Thymus (tissue), 11 donors: ENCODE data around the gene DDR1. TPM values are rescaled to one million over a fixed set of nuclear protein-coding genes. Genes with fewer than 3 reads are reported as not detected.

Source experiments
- DNase-seq, 9 donors: peaks; one replicate each; pipeline ENCODE4 v3.0.0-alpha.2; 2013; ENCODE audit warnings: low spot score in 9 of 9, low read depth in 6 of 9, missing footprints in 1 of 9
- H3K27ac ChIP-seq, 2 donors: one replicate each; pipeline ENCODE4 v1.5.1; 2013; ENCODE audit warnings: control low read depth in 1 of 2, low read depth in 1 of 2, low read length in 1 of 2, mild to moderate bottlenecking in 1 of 2, moderate library complexity in 1 of 2
- H3K27me3 ChIP-seq, 2 donors: one replicate each; pipeline ENCODE4 v1.5.1; 2013; ENCODE audit warnings: low read length in 1 of 2; ENCODE audit not compliant: control insufficient read depth in 2 of 2, insufficient read depth in 1 of 2
- H3K36me3 ChIP-seq, 2 donors: one replicate each; pipeline ENCODE4 v1.5.1; 2013; ENCODE audit warnings: low read length in 1 of 2, mild to moderate bottlenecking in 1 of 2, moderate library complexity in 1 of 2; ENCODE audit not compliant: control insufficient read depth in 2 of 2, insufficient read depth in 2 of 2
- H3K4me1 ChIP-seq, 2 donors: one replicate each; pipeline ENCODE4 v1.5.1; 2013; ENCODE audit warnings: low read length in 2 of 2; ENCODE audit not compliant: control insufficient read depth in 2 of 2, insufficient read depth in 2 of 2
- H3K4me3 ChIP-seq, 2 donors: one replicate each; pipeline ENCODE4 v1.5.1; 2013; ENCODE audit warnings: low read length in 2 of 2, control low read depth in 1 of 2, mild to moderate bottlenecking in 1 of 2
- H3K9me3 ChIP-seq, 2 donors: one replicate each; pipeline ENCODE4 v1.5.1; 2013; ENCODE audit warnings: low read length in 1 of 2, mild to moderate bottlenecking in 1 of 2; ENCODE audit not compliant: control insufficient read depth in 2 of 2, insufficient read depth in 1 of 2
- WGBS: extraction: QIAGEN DNeasy Blood & Tissue Kit; methylation state at CpG from one replicate; pipeline ENCODE4 v1.1.7; 2013; 5-methylcytosine and 5-hydroxymethylcytosine counted together
- polyA plus RNA-seq: library from polyadenylated mRNA; stranded (reverse); fragments of 200-250 nt; gene quantifications from one replicate; pipeline ENCODE4 v1.2.3, GENCODE V29; 2013
- total RNA-seq: library from RNA; stranded (reverse); fragments of 120-200 nt; gene quantifications from one replicate; pipeline ENCODE4 v1.2.4, GENCODE V29; 2013
- donor health status: healthy.

The DDR1 gene
- total and polyA plus RNA-seq, 2 donors, result 39.6 to 65.9 TPM

DNA sequence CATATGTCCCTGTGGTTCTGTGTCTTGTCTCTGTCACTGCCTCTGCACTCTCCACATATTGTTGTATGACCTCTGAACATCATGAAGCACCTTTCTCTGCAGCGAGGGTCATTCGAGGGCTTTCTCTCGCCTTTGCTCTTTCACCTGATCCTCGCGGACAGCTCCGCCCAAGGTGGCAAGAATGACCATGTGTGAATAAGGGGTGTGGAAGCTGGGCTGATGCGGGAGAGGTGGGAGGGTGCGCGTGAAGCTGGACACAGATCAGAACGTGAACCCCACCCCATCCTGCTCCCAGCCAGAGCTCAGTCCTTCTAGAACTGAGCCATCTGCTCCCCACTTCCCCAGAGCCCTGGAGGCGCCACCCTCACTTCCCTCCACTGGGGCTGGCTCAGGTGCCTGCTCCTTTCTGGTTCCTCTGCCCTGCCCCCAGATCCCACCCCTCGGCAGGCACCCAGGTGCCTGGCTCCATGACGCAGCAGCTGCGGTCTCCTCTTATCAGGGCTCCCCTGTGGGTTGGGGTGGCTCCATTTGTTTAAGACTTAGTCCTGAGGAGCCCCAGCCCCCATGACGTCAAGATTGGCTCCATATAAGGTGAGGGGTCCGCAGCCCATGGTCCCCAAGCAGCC lies 56.2 kb downstream of the DDR1 start, which contains the start of gene MUCL3:
MUCL3 (plus strand) TSS at position 613 of the 626 bp plus-strand sequence. CDS start 27 bp downstream, outside the sequence.
- Histone ChIP-seq H3K27ac (no peak within 1 kb of the TSS), H3K4me3 (no peak within 1 kb of the TSS), H3K9me3 (peaks cover 0 to 13% of the 10 kb centered on the region in 2 donors), H3K4me1 (no peaks in the 10 kb centered on the region), H3K27me3 (peaks cover 0 to 50% of the 10 kb centered on the region in 2 donors), H3K36me3 (no peaks in the 10 kb centered on the region)
- 75% methylated on average over 16 of the region's 16 CpGs for WGBS
- DNase-seq, result no peak

DNA sequence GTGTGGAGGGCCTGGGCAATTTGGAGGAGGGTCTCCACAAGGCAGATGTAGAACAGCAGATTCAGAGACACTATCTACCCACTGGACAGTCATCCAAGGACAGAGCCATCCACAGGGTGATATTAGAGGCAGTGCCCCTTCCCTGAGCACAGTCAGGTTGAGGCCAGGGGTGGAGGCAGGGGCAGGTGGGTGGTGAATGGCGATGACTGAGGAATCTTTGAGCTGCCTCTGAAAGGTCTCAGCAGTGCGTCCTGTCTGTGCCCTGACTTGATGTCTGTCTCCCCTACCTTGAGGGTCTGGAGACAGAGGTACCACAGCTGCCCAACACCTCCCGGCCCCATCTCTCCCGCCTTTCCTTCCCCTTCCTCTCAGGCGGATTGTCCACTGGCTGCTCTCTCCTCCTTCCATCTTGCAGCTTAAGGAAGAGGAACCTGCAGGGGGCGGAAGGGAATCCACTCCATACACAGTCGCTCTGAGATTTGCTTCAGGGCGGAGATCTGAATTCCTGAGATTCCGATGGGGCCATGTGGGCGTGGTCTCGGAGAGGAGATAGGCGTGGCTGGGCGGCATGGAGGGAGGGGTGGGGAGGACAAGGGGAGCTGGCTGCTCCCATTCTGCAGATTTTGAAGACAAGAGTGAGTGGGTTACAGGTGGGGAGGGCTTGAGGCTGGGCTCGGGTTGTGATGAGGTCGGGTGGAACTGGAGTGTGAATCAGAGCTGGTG lies 58.2 kb downstream of the DDR1 start:
- Histone ChIP-seq H3K9me3 (peaks cover 0 to 13% of the 10 kb centered on the region in 2 donors), H3K4me1 (no peaks in the 10 kb centered on the region), H3K4me3 (no peak overlapping the region), H3K27ac (no peak overlapping the region), H3K36me3 (no peaks in the 10 kb centered on the region), H3K27me3 (peaks cover 0 to 43% of the 10 kb centered on the region in 2 donors)
- DNase-seq, result no peak
- 22% methylated on average over 15 of the region's 15 CpGs for WGBS

DNA sequence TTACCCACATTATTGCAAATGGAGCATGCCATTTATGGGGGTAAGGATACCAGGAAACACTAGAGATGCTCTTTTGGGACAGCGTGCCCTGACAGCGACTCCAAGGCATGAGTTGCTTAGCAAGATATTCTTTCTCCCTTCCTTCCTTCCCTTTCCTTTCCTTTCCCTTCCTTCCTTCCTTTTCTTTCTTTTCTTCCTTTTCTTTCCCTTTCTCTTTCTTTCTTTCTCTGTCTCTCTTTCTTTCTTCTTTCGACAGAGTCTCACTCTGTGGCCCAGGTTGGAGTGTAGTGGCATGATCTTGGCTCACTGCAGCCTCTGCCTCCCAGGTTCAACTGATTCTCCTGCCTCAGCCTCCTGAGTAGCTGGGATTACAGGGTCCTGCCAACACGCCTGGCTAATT lies 59.7 kb downstream of the DDR1 start:
- H3K4me3 ChIP-seq, result no peak overlapping the region
- WGBS, result 94% methylated on average over 4 of the region's 4 CpGs
- no peak for DNase-seq
- H3K36me3 ChIP-seq, result no peaks in the 10 kb centered on the region
- peaks cover 0 to 13% of the 10 kb centered on the region in 2 donors for H3K9me3 ChIP-seq
- no peak overlapping the region for H3K27ac ChIP-seq
- no peaks in the 10 kb centered on the region for H3K4me1 ChIP-seq
- peaks cover 0 to 35% of the 10 kb centered on the region in 2 donors for H3K27me3 ChIP-seq

DNA sequence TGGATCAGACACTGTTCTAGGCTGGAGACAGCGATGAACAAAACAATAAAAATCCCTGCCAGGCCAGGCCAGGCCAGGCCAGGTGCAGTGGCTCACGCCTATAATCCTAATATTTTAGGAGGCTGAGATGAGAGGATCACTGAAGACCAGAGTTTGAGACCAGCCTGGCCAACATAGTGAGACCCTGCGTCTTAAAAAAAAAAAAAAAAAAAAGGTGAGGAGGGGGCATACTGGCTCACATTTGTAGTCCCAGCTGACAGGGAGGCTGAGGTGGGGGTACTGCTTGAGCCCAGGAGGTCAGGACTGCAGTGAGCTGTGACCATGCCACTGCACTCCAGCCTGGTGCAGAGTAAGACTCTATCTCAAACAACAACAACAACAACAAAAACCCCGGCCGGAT lies 61.0 kb downstream of the DDR1 start:
- Histone ChIP-seq H3K9me3 (peaks cover 0 to 13% of the 10 kb centered on the region in 2 donors), H3K27ac (no peak overlapping the region), H3K36me3 (no peaks in the 10 kb centered on the region), H3K27me3 (peaks cover 0 to 34% of the 10 kb centered on the region in 2 donors), H3K4me1 (no peaks in the 10 kb centered on the region), H3K4me3 (no peak overlapping the region)
- DNase-seq, result no peak
- WGBS, result 96% methylated on average over 5 of the region's 5 CpGs

DNA sequence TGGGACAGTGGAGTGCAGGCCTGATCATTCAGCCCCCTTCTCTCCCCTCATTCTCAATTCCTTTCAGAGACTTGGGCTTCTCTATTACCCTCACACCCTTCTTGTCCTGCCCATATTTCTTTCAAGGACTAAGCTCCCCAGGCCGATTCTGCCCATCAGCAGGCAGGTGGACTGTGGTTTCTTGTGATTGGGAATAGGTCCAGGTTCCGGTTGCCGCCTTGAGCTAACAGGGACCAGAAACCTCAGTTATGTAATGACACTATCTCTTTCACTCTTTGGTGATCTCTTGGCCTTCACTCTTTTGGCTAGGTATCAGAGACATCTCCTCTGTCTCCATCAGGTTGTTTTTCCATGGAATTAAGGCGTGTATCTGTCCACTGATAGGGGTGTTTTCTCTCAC lies 62.9 kb downstream of the DDR1 start:
- WGBS, result 89% methylated on average over 4 of the region's 4 CpGs
- no peak overlapping the region for H3K27ac ChIP-seq
- H3K27me3 ChIP-seq, result peaks cover 0 to 32% of the 10 kb centered on the region in 2 donors
- no peaks in the 10 kb centered on the region for H3K36me3 ChIP-seq
- no peak overlapping the region for H3K4me3 ChIP-seq
- H3K4me1 ChIP-seq, result no peaks in the 10 kb centered on the region
- no peak for DNase-seq
- H3K9me3 ChIP-seq, result peaks cover 0 to 13% of the 10 kb centered on the region in 2 donors

DNA sequence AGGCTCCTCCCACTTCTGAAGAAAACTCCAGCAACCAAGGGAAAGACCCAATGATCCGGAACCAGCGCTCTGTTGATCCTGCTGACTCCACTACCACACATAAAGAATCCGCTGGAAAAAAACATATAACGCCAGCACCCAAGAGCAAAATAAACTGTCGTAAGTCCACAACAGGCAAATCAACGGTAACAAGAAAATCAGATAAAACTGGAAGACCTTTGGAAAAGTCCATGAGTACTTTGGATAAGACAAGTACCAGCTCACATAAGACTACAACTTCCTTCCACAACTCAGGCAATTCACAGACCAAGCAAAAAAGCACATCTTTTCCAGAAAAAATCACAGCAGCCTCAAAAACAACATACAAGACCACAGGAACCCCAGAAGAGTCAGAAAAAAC lies 64.5 kb downstream of the DDR1 start:
- H3K4me1 ChIP-seq, result no peaks in the 10 kb centered on the region
- WGBS, result 97% methylated on average over 6 of the region's 6 CpGs
- no peak overlapping the region for H3K27ac ChIP-seq

More for the DNA sequence above, 64.5 kb downstream of the DDR1 start:
- DNase-seq, result no peak
- peaks cover 0 to 3% of the 10 kb centered on the region in 2 donors for H3K9me3 ChIP-seq
- H3K36me3 ChIP-seq, result no peaks in the 10 kb centered on the region
- H3K27me3 ChIP-seq, result peaks cover 4 to 40% of the 10 kb centered on the region in 2 donors
- no peak overlapping the region for H3K4me3 ChIP-seq

Other genes with a start within 250 kb of the DDR1 start
- 9.5 TPM for gene C6orf136, start 237.4 kb upstream of the DDR1 start, total RNA-seq
- 24.0 TPM for gene C6orf136, start 237.4 kb upstream of the DDR1 start, polyA plus RNA-seq
- gene DHX16, start 211.5 kb upstream of the DDR1 start, total RNA-seq, result 29.9 TPM
- gene DHX16, start 211.5 kb upstream of the DDR1 start, polyA plus RNA-seq, result 48.0 TPM
- 47.6 TPM for gene PPP1R18, start 197.9 kb upstream of the DDR1 start, total RNA-seq
- 115 TPM for gene PPP1R18, start 197.9 kb upstream of the DDR1 start, polyA plus RNA-seq
- gene NRM, start 193.5 kb upstream of the DDR1 start, total RNA-seq, result 6.5 TPM
- gene NRM, start 193.5 kb upstream of the DDR1 start, polyA plus RNA-seq, result 10.4 TPM
- gene MDC1, start 167.2 kb upstream of the DDR1 start, total RNA-seq, result 7.6 TPM
- 21.6 TPM for gene MDC1, start 167.2 kb upstream of the DDR1 start, polyA plus RNA-seq
- gene TUBB, start 164.2 kb upstream of the DDR1 start, total RNA-seq, result 691 TPM
- gene TUBB, start 164.2 kb upstream of the DDR1 start, polyA plus RNA-seq, result 137 TPM
- gene FLOT1, start 141.8 kb upstream of the DDR1 start, total RNA-seq, result 67.1 TPM
- 157 TPM for gene FLOT1, start 141.8 kb upstream of the DDR1 start, polyA plus RNA-seq
- 17.9 TPM for gene IER3, start 140.0 kb upstream of the DDR1 start, total RNA-seq
- gene IER3, start 140.0 kb upstream of the DDR1 start, polyA plus RNA-seq, result 39.7 TPM
- gene GTF2H4, start 23.7 kb downstream of the DDR1 start, total RNA-seq, result 12.9 TPM
- gene GTF2H4, start 23.7 kb downstream of the DDR1 start, polyA plus RNA-seq, result 35.4 TPM
- 30.3 TPM for gene VARS2, start 29.7 kb downstream of the DDR1 start, total RNA-seq
- 40.4 TPM for gene VARS2, start 29.7 kb downstream of the DDR1 start, polyA plus RNA-seq
- 0.19 TPM for gene SFTA2, start 47.7 kb downstream of the DDR1 start, total RNA-seq
- 1.8 TPM for gene SFTA2, start 47.7 kb downstream of the DDR1 start, polyA plus RNA-seq
- gene MUCL3, start 56.5 kb downstream of the DDR1 start, total RNA-seq, result 0.05 TPM
- gene MUCL3, start 56.5 kb downstream of the DDR1 start, polyA plus RNA-seq, result 0.02 TPM
- under 0.01 TPM for gene MUC21, start 99.2 kb downstream of the DDR1 start, total RNA-seq
- 0.27 TPM for gene MUC21, start 99.2 kb downstream of the DDR1 start, polyA plus RNA-seq
- 0.05 TPM for gene MUC22, start 126.0 kb downstream of the DDR1 start, total RNA-seq
- 0.02 TPM for gene MUC22, start 126.0 kb downstream of the DDR1 start, polyA plus RNA-seq
- 0.38 TPM for gene C6orf15, start 228.1 kb downstream of the DDR1 start, total RNA-seq
- 24.6 TPM for gene C6orf15, start 228.1 kb downstream of the DDR1 start, polyA plus RNA-seq
- gene PSORS1C1, start 230.3 kb downstream of the DDR1 start, total RNA-seq, result 0.14 TPM
- 2.0 TPM for gene PSORS1C1, start 230.3 kb downstream of the DDR1 start, polyA plus RNA-seq
- 0.05 TPM for gene CDSN, start 235.9 kb downstream of the DDR1 start, total RNA-seq
- gene CDSN, start 235.9 kb downstream of the DDR1 start, polyA plus RNA-seq, result 6.2 TPM